Smooth muscle cell (in vitro differentiated cells): Measurements from ENCODE around the gene KLHDC8B. TPM values are rescaled to one million over a fixed set of nuclear protein-coding genes. Genes with fewer than 3 reads are reported as not detected.

Experiments used
- DNase-seq: peaks from one replicate; lab custom pipeline; 2025; ENCODE audit not compliant: unreplicated experiment; lab: John Stamatoyannopoulos, UW
- H2AFZ ChIP-seq: fragments of 200-600 bp; sonication (generic); 2 replicates; pipeline ENCODE4 v1.6.0; 2016; ENCODE audit warnings: antibody characterized with exemption, low read depth, mild to moderate bottlenecking
- H3F3A ChIP-seq: fragments of 200-600 bp; sonication (generic); 2 replicates; pipeline ENCODE4 v1.6.0; 2017; ENCODE audit warnings: antibody characterized with exemption, low read depth
- H3K27ac ChIP-seq: fragments of 200-600 bp; sonication (generic); 2 replicates; pipeline ENCODE4 v1.5.1; 2016; ENCODE audit warnings: low read depth, mild to moderate bottlenecking
- H3K27me3 ChIP-seq: fragments of 200-600 bp; sonication (generic); 2 replicates; pipeline ENCODE4 v1.6.1; 2016; ENCODE audit warnings: low read depth, mild to moderate bottlenecking
- H3K36me3 ChIP-seq: fragments of 200-600 bp; sonication (generic); 2 replicates; pipeline ENCODE4 v1.5.1; 2016; ENCODE audit warnings: low read depth
- H3K4me1 ChIP-seq: fragments of 200-600 bp; sonication (generic); 2 replicates; pipeline ENCODE4 v1.5.1; 2016; ENCODE audit warnings: low read depth
- H3K4me2 ChIP-seq: fragments of 200-600 bp; sonication (generic); 2 replicates; pipeline ENCODE4 v1.6.0; 2016; ENCODE audit warnings: mild to moderate bottlenecking
- H3K4me3 ChIP-seq: fragments of 200-600 bp; sonication (generic); 2 replicates; pipeline ENCODE4 v1.5.1; 2016; ENCODE audit warnings: mild to moderate bottlenecking
- H3K79me2 ChIP-seq: fragments of 200-600 bp; sonication (generic); 2 replicates; pipeline ENCODE4 v1.6.0; 2016; ENCODE audit warnings: low read depth, mild to moderate bottlenecking
- H3K9ac ChIP-seq: fragments of 200-600 bp; sonication (generic); 2 replicates; pipeline ENCODE4 v1.6.0; 2016; ENCODE audit warnings: low read depth
- H3K9me3 ChIP-seq: fragments of 200-600 bp; sonication (generic); replicated peaks from 2 replicates; pipeline ENCODE4 v1.5.1; 2016; ENCODE audit warnings: low read depth
- H4K20me1 ChIP-seq: fragments of 200-600 bp; sonication (generic); 2 replicates; pipeline ENCODE4 v1.6.0; 2016; ENCODE audit warnings: low read depth
- WGBS: methylation state at CpG from one replicate; pipeline ENCODE4 v1.1.7; 2016; ENCODE audit warnings: low lambda C conversion rate; 5-methylcytosine and 5-hydroxymethylcytosine counted together
- polyA plus RNA-seq: library from polyadenylated mRNA; unstranded; fragments of >200 nt; fragmentation: Nextera tagmentation; extraction: Ambion mirVana; gene quantifications from 2 replicates; pipeline ENCODE4 v1.2.1, GENCODE V29; 2016
- total RNA-seq: library from RNA; depleted of rRNA; stranded (reverse); fragments of >200 nt; gene quantifications from 2 replicates; pipeline ENCODE4 v1.2.3, GENCODE V29; 2014
- TF ChIP-seq, protein P1 (sequence below): fragments of 200-600 bp; sonication (generic); IDR thresholded peaks from 2 replicates; pipeline ENCODE4 v1.5.1; 2017; ENCODE audit warnings: borderline replicate concordance, mild to moderate bottlenecking, antibody characterized with exemption; ENCODE audit not compliant: insufficient read depth, poor library complexity, severe bottlenecking

The KLHDC8B gene
- total and polyA plus RNA-seq, 2 experiments from 2014 or later: 22.5 to 42.1 TPM

DNA sequence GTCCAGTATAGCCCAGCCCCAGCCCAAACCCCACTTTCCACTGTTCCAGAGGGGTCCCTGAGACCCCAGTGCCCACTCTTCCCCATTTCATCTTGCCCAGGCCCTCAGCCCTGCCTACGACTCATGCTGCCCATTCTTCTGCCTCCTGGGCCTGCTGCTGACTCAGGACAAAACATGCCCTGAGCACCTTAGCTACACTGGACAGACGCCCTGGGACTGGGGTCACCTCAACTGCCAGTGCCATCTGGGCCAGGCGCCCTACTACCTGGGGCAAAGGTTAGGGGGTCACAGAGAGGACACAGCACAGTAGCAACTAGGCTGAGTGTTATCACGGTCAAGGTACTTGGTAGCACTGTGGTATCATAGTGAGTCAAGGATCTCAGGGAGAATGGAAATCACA, 35.9 kb upstream of the KLHDC8B start:
- TF ChIP-seq, protein P1, sequence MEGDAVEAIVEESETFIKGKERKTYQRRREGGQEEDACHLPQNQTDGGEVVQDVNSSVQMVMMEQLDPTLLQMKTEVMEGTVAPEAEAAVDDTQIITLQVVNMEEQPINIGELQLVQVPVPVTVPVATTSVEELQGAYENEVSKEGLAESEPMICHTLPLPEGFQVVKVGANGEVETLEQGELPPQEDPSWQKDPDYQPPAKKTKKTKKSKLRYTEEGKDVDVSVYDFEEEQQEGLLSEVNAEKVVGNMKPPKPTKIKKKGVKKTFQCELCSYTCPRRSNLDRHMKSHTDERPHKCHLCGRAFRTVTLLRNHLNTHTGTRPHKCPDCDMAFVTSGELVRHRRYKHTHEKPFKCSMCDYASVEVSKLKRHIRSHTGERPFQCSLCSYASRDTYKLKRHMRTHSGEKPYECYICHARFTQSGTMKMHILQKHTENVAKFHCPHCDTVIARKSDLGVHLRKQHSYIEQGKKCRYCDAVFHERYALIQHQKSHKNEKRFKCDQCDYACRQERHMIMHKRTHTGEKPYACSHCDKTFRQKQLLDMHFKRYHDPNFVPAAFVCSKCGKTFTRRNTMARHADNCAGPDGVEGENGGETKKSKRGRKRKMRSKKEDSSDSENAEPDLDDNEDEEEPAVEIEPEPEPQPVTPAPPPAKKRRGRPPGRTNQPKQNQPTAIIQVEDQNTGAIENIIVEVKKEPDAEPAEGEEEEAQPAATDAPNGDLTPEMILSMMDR: no peak
- no peaks in the 10 kb centered on the region for H3K27me3 ChIP-seq

DNA sequence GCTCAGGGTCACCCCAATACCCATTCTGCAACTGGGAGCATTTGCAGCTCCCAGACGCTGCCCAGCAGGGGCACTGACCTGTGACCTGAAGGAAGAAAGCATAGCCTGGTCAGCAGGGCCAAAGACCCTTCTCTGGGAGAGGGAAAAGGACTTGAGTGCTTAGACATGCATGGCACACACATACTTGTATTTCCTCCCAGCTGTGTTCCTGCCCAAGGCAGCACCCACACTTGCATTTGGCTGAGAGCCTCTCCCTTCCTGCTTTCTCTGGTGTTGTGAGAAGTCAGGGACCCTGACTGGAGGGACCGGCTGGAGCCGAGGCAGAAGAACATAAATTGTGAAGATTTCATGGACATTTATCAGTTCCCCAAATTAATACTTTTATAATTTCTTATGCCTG, 31.3 kb upstream of the KLHDC8B start:
- H3K9me3 ChIP-seq: no peaks in the 10 kb centered on the region
- TF ChIP-seq, protein P1: no peak
- no peaks in the 10 kb centered on the region for H4K20me1 ChIP-seq
- 88% methylated on average over 3 of the region's 3 CpGs for WGBS
- DNase-seq: no peak
- H3K79me2 ChIP-seq: no peaks in the 10 kb centered on the region
- no peak overlapping the region for H3K4me3 ChIP-seq
- no peak overlapping the region for H3K27ac ChIP-seq
- H3K27me3 ChIP-seq: no peaks in the 10 kb centered on the region
- H2AFZ ChIP-seq: no peak overlapping the region
- no peaks in the 10 kb centered on the region for H3K36me3 ChIP-seq
- no peak overlapping the region for H3K9ac ChIP-seq
- H3K4me2 ChIP-seq: no peak overlapping the region
- H3K4me1 ChIP-seq: no peaks in the 10 kb centered on the region
- H3F3A ChIP-seq: no peaks in the 10 kb centered on the region

More for the DNA sequence above, 35.9 kb upstream of the KLHDC8B start:
- Histone ChIP-seq H3K4me2 (no peak overlapping the region), H3K4me1 (peaks cover 14% of the 10 kb centered on the region), H3K4me3 (no peak overlapping the region), H3K36me3 (no peaks in the 10 kb centered on the region), H2AFZ (no peak overlapping the region), H3F3A (no peaks in the 10 kb centered on the region), H3K27ac (no peak overlapping the region), H3K9ac (no peak overlapping the region), H3K79me2 (peaks cover 22% of the 10 kb centered on the region), H3K9me3 (no peaks in the 10 kb centered on the region), H4K20me1 (peaks cover 2% of the 10 kb centered on the region)
- no peak for DNase-seq
- WGBS: 90% methylated on average over 4 of the region's 4 CpGs

DNA sequence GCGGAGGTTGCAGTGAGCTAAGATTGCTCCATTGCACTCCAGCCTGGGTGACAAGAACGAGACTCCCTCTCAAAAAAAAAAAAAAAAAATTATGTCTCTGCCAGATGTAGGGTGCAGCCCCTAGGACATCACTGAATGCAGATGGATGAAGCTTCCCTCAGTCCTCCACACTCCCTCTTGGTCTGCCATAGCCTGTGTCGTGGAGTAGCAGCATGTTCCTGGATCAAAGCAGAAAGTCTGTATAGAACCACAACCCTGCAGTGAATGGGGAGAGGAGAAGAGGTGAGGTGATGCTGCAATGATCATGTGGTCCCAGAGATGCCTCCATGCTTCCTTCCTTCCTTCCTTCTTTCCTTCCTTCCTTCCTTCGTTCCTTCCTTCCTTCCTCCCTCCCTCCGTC, 23.2 kb upstream of the KLHDC8B start:
- Histone ChIP-seq H3K27ac (no peak overlapping the region), H3F3A (no peaks in the 10 kb centered on the region), H3K4me2 (no peak overlapping the region), H3K36me3 (no peaks in the 10 kb centered on the region), H3K4me1 (no peaks in the 10 kb centered on the region), H3K79me2 (no peaks in the 10 kb centered on the region), H3K9me3 (no peaks in the 10 kb centered on the region), H2AFZ (no peak overlapping the region), H3K27me3 (no peaks in the 10 kb centered on the region), H3K9ac (no peak overlapping the region), H4K20me1 (no peaks in the 10 kb centered on the region), H3K4me3 (no peak overlapping the region)
- WGBS: 73% methylated on average over 5 of the region's 5 CpGs
- TF ChIP-seq, protein P1: no peak
- no peak for DNase-seq

DNA sequence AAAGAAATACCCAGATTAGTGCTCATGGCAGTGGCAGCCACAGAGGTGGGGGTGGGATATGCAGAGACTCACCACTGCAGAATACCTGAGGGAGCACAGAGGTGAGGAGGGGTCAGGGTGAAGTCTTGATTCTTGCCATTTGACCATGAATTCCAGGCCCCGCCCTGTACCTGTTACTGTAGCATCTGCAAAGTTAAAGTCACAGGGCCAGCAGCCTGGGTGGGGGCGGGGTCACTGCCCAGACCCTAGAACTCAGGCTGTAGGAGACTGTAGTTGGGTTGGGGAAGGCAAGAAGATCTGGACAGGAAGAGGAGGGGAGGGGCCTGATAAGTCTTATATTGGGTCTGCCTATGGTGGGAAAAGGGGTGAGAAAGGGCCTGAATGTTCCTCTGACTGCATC, 19.8 kb upstream of the KLHDC8B start:
- Histone ChIP-seq H3K27me3 (no peaks in the 10 kb centered on the region), H3K4me2 (no peak overlapping the region), H3K27ac (no peak overlapping the region), H4K20me1 (no peaks in the 10 kb centered on the region), H3K9ac (no peak overlapping the region), H3K9me3 (no peaks in the 10 kb centered on the region), H3K4me3 (no peak overlapping the region), H2AFZ (no peak overlapping the region), H3F3A (no peaks in the 10 kb centered on the region), H3K79me2 (no peaks in the 10 kb centered on the region), H3K4me1 (no peaks in the 10 kb centered on the region), H3K36me3 (no peaks in the 10 kb centered on the region)
- TF ChIP-seq, protein P1: no peak
- WGBS: 83% methylated on average over 2 of the region's 2 CpGs
- DNase-seq: no peak
